HG03045 (cell line): ENCODE results near the gene TAF7.
A peak's percentile ranks its signal among the peaks of the same experiment; 100 is the strongest.
"Not testable (repeated sequence)": the region's sequence is repeated elsewhere in the genome, so short reads cannot be mapped to it uniquely, and the experiment has no call there.

Experiments used
- ATAC-seq: cut with Tn5 transposase; IDR thresholded peaks from one replicate; pipeline ENCODE4 v1.9.1; 2021; ENCODE audit warnings: mild to moderate bottlenecking, moderate library complexity; ENCODE audit not compliant: unreplicated experiment

Gene TAF7

GRCh38 chr5:141320225-141321169, at the start of gene TAF7:
Gene TAF7 (minus strand): TSS chr5:141320784. CDS start chr5:141320044, 740 bp downstream.
- peak; percentile 94 for ATAC-seq

DNA sequence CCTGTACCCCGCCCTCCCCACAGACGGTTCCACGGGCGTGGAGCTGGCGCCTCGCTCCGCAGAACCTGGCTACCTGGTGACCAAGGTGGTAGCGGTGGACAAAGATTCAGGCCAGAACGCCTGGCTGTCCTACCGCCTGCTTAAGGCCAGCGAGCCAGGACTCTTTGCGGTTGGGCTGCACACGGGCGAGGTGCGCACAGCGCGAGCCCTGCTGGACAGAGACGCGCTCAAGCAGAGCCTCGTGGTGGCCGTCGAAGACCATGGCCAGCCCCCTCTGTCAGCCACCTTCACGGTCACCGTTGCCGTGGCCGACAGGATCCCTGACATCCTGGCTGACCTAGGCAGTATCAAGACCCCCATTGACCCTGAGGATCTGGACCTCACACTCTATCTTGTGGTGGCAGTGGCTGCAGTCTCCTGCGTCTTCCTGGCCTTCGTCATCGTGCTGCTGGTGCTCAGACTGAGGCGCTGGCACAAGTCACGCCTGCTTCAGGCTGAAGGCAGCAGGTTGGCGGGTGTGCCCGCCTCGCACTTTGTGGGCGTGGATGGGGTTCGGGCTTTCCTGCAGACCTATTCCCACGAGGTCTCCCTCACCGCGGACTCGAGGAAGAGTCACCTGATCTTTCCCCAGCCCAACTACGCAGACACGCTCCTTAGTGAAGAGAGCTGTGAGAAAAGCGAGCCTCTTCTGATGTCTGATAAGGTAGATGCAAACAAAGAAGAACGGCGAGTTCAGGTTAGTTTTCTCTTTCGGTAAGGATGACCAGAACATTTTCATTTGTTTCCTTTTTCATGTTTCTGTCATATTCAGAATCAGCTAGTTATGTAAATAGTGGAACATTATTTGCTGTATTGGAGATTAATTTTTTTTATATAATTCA, 45.7 kb upstream of the TAF7 start:
- ATAC-seq: no peak

DNA sequence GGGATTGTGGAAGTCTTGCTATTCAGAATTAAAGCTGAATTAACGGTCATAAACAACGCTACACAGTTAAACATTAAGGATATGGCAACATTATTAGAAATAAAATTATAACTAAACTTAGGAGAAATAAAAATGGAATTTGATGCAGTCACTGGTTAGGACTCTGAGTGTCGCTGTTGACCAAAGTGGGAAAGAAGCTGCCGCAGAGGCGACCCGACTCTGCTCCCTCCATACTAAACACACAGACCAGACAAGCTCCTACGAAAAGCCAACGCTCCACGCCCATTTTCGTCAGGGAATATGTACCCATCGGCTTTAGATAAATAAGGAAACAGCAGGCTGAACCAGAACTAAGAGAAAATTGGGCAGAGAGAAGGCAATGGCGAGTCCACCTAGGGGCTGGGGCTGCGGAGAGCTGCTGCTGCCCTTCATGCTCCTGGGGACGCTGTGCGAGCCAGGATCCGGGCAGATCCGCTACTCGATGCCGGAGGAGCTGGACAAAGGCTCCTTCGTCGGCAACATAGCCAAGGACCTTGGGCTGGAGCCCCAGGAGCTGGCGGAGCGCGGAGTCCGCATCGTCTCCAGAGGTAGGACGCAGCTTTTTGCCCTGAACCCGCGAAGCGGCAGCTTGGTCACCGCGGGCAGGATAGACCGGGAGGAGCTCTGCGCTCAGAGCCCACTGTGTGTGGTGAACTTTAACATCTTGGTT, 43.5 kb upstream of the TAF7 start, which contains the start of gene PCDHGA5:
Gene PCDHGA5 (plus strand): TSS at position 211 of the 709 bp plus-strand sequence. CDS start 169 bp downstream, at position 380.
- ATAC-seq: no peak

GRCh38 chr5:141362719-141363118, 42.1 kb upstream of the TAF7 start:
- ATAC-seq: no peak

GRCh38 chr5:141360685-141361084, 40.1 kb upstream of the TAF7 start:
- no peak for ATAC-seq

DNA sequence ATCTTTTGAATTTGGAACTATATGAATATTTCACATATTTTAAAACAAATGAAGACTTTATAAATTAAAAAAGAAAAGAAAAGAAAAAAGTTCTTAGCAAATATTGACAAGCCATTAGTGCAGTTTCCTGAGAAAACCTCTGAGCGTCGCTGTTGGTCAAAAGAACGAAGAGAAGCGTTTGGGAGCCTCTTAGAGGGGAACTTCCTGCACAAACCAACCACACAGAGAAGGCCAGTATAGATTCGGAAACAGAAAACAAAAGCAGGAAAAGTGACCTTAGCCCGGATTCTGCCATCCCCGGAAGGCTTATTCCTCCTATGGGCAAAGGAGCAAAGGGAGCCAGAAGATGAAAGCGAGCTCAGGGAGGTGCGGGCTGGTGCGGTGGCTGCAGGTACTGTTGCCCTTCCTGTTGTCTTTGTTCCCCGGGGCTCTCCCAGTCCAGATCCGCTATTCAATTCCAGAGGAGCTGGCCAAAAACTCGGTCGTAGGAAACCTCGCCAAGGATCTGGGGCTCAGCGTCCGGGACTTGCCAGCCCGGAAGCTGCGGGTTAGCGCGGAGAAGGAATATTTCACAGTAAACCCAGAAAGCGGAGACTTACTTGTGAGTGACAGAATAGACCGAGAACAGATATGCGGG, 39.3 kb upstream of the TAF7 start, which contains the start of gene PCDHGB2:
Gene PCDHGB2 (plus strand): TSS at position 205 of the 637 bp plus-strand sequence. CDS start 142 bp downstream, at position 347.
- no peak for ATAC-seq

GRCh38 chr5:141356950-141357349, 36.4 kb upstream of the TAF7 start:
- ATAC-seq: no peak

GRCh38 chr5:141356133-141356532, 35.5 kb upstream of the TAF7 start:
- ATAC-seq: no peak

DNA sequence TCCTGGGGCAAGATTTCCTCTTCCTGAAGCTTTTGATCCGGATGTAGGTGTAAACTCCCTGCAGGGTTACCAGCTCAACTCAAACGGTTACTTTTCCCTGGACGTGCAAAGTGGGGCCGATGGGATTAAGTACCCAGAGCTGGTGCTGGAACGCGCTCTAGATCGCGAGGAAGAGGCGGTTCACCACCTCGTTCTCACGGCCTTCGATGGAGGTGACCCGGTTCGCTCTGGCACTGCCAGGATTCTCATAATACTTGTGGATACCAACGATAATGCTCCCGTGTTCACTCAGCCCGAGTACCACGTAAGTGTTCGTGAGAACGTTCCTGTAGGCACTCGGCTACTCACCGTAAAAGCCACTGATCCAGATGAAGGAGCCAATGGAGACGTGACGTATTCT, 35.1 kb upstream of the TAF7 start:
- no peak for ATAC-seq

GRCh38 chr5:141354900-141355469, 34.4 kb upstream of the TAF7 start, which contains the start of gene PCDHGA4:
Gene PCDHGA4 (plus strand): TSS chr5:141355021. CDS start chr5:141355108, 87 bp downstream.
- ATAC-seq: no peak

- no peak for ATAC-seq
Observed at GRCh38 chr5:141351591-141351990, 31.0 kb upstream of the TAF7 start.

DNA sequence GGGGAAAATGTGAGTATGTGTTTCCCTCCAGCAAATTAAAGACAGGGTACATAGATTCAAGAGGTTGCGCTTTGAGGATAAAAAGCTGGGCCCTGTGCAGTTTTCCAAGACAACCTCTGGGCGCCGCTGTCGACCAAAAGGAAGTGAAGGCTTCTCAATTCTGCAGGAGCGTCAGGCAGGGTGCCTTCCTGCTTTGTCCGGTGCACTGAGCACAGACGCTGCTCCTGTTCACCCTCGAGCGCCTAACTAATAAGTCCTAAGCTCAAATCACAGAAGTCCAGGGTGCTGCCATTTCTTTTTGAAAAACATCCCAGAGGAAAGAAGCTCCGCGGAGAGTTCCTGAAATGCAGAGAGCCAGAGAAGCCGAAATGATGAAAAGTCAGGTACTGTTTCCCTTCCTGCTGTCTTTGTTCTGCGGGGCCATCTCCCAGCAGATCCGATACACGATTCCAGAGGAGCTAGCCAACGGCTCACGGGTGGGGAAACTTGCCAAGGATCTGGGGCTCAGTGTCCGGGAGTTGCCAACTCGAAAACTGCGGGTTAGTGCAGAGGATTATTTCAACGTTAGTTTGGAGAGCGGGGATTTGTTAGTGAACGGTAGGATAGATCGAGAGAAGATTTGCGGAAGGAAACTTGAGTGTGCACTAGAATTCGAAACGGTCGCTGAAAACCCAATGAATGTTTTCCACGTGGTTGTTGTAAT, 29.5 kb upstream of the TAF7 start, which contains the start of gene PCDHGB1:
Gene PCDHGB1 (plus strand): TSS at position 183 of the 703 bp plus-strand sequence. CDS start 162 bp downstream, at position 345.
- ATAC-seq: no peak

- not testable (repeated sequence) for ATAC-seq
Observed at GRCh38 chr5:141346017-141346416, 25.4 kb upstream of the TAF7 start.

- no peak for ATAC-seq
Observed at GRCh38 chr5:141345327-141345726, 24.7 kb upstream of the TAF7 start.

DNA sequence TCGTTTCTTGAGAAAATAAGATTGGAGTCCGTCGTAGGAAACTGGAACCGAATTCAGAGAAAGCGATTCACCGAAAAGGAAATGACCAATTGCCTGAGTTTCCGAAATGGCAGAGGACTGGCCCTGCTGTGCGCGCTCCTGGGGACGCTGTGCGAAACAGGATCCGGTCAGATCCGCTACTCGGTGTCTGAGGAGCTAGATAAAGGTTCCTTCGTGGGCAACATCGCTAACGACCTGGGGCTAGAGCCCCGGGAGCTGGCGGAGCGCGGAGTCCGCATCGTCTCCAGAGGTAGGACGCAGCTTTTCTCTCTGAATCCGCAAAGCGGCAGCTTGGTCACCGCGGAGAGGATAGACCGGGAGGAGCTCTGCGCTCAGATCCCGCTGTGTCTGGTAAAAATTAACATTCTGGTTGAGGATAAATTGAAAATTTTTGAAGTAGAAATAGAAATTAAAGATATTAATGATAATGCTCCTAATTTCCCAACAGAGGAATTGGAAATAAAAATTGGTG, 23.4 kb upstream of the TAF7 start:
- no peak for ATAC-seq

DNA sequence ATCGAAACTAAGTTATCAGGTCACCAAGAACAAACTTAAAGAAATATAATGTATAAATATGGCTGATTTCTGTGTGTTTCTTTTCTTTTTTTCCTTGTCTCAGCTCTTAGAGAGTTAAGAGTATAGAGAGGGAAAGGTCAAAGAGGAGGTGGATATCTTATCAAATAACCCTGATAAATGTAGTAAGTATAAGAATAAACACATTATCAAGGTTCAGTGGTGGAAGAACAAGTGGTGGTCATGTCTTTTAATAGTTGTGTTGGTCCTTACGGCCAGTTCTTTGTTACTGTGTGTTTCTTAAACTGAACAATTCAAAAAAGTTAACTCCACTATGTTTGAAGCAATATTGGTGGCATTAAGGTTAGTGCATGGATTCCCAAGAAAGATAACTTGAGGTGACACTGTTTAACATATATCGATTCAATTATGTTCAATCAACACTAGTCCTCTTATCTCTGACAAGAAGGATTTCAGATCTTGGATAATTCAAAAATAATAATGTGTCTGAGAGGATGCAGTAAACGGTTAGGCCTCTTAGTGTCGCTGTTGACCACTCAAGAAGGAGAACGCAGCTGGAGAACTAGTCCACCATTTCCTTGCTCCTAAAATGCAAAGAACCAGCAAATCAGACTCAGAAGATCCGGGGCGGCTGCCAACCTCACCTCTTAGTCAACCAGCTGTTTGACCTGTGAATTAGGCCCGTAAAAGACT, 22.8 kb upstream of the TAF7 start, which contains the start of gene PCDHGA3:
Gene PCDHGA3 (plus strand): TSS at position 588 of the 711 bp plus-strand sequence. CDS start 205 bp downstream, outside the sequence.
- no peak for ATAC-seq

DNA sequence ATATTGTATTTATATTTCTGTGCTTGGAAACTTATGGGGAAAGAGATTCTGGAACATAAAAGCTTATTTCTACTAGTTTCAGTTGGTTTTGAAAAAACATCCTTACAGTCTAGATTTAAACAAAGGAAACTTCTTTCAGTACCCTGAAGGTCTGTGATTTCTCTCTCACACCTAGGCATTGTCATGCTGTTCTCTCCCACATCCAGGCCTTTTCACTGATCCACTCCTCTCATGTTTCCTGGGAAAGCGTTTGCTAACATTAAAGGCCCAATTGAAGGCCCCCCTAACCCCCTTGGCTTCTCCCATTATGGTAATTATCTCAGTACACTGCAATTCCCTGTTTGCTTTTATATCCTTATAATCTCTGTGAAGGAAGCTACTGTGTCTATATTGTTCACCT, 22.2 kb upstream of the TAF7 start:
- no peak for ATAC-seq

GRCh38 chr5:141340781-141341354, 20.3 kb upstream of the TAF7 start:
- ATAC-seq: not testable (repeated sequence)
